IMR-90 (cell line): ENCODE measurements around the gene TRDMT1. TPM values are rescaled to one million over a fixed set of nuclear protein-coding genes. Genes with fewer than 3 reads are reported as not detected.

Experiments used
- ATAC-seq: fragments of 200-7000 bp; cut with Tn5 transposase; 2 replicates; pipeline ENCODE4 v1.9.1; 2020; ENCODE audit warnings: low read depth, mild to moderate bottlenecking, moderate library complexity
- Bru-seq: library from RNA; stranded (reverse); fragments of 400-500 nt; gene quantifications from one replicate; lab custom pipeline; 2021; lab: Mats Ljungman, UMichigan
- BruChase-seq, 2 experiments: library from RNA; stranded (reverse); fragments of 400-500 nt; gene quantifications; one replicate each; lab custom pipeline; 2021; lab: Mats Ljungman, UMichigan
- BruUV-seq: library from RNA; stranded (reverse); fragments of 400-500 nt; replicated peaks from 2 replicates; lab custom pipeline; 2021; lab: Mats Ljungman, UMichigan
- CTCF ChIA-PET: fragments of 300-600 bp; formaldehyde crosslinking; extraction: SDS; loops from one replicate; lab custom pipeline; 2021; ENCODE audit warnings: antibody characterized with exemption; lab: Yijun Ruan, JAX
- POLR2A ChIA-PET: fragments of 300-600 bp; sonication (Branson Sonifier 250); formaldehyde crosslinking; loops from one replicate; lab custom pipeline; 2022; ENCODE audit warnings: antibody characterized with exemption; ENCODE audit not compliant: unreplicated experiment; lab: Charles Lee
- DNase-seq: peaks from one replicate; pipeline ENCODE4 v3.0.0; 2013
- H2AFZ ChIP-seq: replicated peaks from 2 replicates; pipeline ENCODE3; 2013; ENCODE audit warnings: low read length, mild to moderate bottlenecking; ENCODE audit not compliant: poor library complexity
- H2AK5ac ChIP-seq: 2 replicates; pipeline ENCODE4 v1.6.1; 2013; ENCODE audit warnings: low read depth, low read length, inconsistent platforms
- H2AK9ac ChIP-seq: replicated peaks from 2 replicates; pipeline ENCODE3; 2013; ENCODE audit warnings: mild to moderate bottlenecking, low read depth, low read length, moderate library complexity; ENCODE audit not compliant: poor library complexity
- H2BK120ac ChIP-seq: 2 replicates; pipeline ENCODE4 v1.6.1; 2013; ENCODE audit warnings: low read depth, low read length, inconsistent platforms
- H2BK15ac ChIP-seq: 3 replicates; pipeline ENCODE4 v1.6.1; 2013; ENCODE audit warnings: low read depth, low read length, inconsistent platforms
- H2BK20ac ChIP-seq: 2 replicates; pipeline ENCODE4 v1.6.1; 2013; ENCODE audit warnings: low read depth, mild to moderate bottlenecking, inconsistent platforms, low read length, moderate library complexity
- H2BK5ac ChIP-seq: 2 replicates; pipeline ENCODE4 v1.6.1; 2013; ENCODE audit warnings: mild to moderate bottlenecking, low read depth, low read length, inconsistent platforms; ENCODE audit not compliant: poor library complexity, severe bottlenecking
- H3K14ac ChIP-seq: replicated peaks from 2 replicates; pipeline ENCODE4 v1.6.1; 2013; ENCODE audit warnings: low read depth, low read length, inconsistent platforms
- H3K18ac ChIP-seq: 2 replicates; pipeline ENCODE4 v1.6.1; 2013; ENCODE audit warnings: low read depth, low read length, control low read depth
- H3K23ac ChIP-seq: 2 replicates; pipeline ENCODE4 v1.6.1; 2013; ENCODE audit warnings: low read depth, low read length, inconsistent platforms
- H3K27ac ChIP-seq: 2 replicates; pipeline ENCODE4 v1.5.1; 2013; ENCODE audit warnings: mild to moderate bottlenecking, control low read depth, low read length; ENCODE audit not compliant: insufficient read depth
- H3K27me3 ChIP-seq: 2 replicates; pipeline ENCODE4 v1.6.1; 2013; ENCODE audit warnings: low read length; ENCODE audit not compliant: control insufficient read depth, insufficient read depth
- H3K36me3 ChIP-seq: 2 replicates; pipeline ENCODE4 v1.6.1; 2013; ENCODE audit warnings: low read length, mixed read lengths; ENCODE audit not compliant: control insufficient read depth, insufficient read depth
- H3K4ac ChIP-seq: 2 replicates; pipeline ENCODE4 v1.6.1; 2013; ENCODE audit warnings: low read depth, low read length, inconsistent platforms
- H3K4me1 ChIP-seq: 2 replicates; pipeline ENCODE4 v1.6.1; 2013; ENCODE audit warnings: low read length, mixed read lengths; ENCODE audit not compliant: control insufficient read depth, insufficient read depth
- H3K4me2 ChIP-seq: 2 replicates; pipeline ENCODE4 v1.6.1; 2013; ENCODE audit warnings: low read depth, mild to moderate bottlenecking, control low read depth, low read length, moderate library complexity
- H3K4me3 ChIP-seq: 2 replicates; pipeline ENCODE4 v1.5.1; 2013; ENCODE audit warnings: low read depth, mild to moderate bottlenecking, control low read depth, low read length, moderate library complexity; ENCODE audit not compliant: insufficient read depth
- H3K56ac ChIP-seq: 2 replicates; pipeline ENCODE4 v1.6.1; 2013; ENCODE audit warnings: low read length, inconsistent platforms; ENCODE audit not compliant: insufficient read depth; ENCODE audit errors: extremely low read depth
- H3K79me1 ChIP-seq, 2 experiments: 2 replicates each; pipeline ENCODE4 v1.6.1; 2013; ENCODE audit warnings: low read length in 2 of 2, inconsistent platforms in 1 of 2, low read depth in 1 of 2
- H3K9ac ChIP-seq: 2 replicates; pipeline ENCODE4 v1.6.1; 2013; ENCODE audit warnings: low read depth, low read length, control low read depth
- H3K9me1 ChIP-seq: 2 replicates; pipeline ENCODE4 v1.6.1; 2013; ENCODE audit warnings: low read length, inconsistent platforms; ENCODE audit not compliant: insufficient read depth
- H3K9me3 ChIP-seq: 2 replicates; pipeline ENCODE4 v1.6.1; 2013; ENCODE audit warnings: low read length; ENCODE audit not compliant: control insufficient read depth, insufficient read depth
- H4K20me1 ChIP-seq: 2 replicates; pipeline ENCODE4 v1.6.1; 2013; ENCODE audit warnings: low read length, inconsistent platforms; ENCODE audit not compliant: insufficient read depth
- H4K5ac ChIP-seq: 2 replicates; pipeline ENCODE4 v1.6.1; 2013; ENCODE audit warnings: mild to moderate bottlenecking, low read depth, low read length, control low read depth
- H4K8ac ChIP-seq, 2 experiments: 2 replicates each; pipeline ENCODE4 v1.6.1; 2013; ENCODE audit warnings: low read depth in 2 of 2, low read length in 2 of 2, control low read depth in 1 of 2, inconsistent platforms in 1 of 2
- H4K91ac ChIP-seq: 2 replicates; pipeline ENCODE4 v1.6.1; 2013; ENCODE audit warnings: low read depth, low read length, inconsistent platforms; ENCODE audit not compliant: insufficient read depth
- BHLHE40 ChIP-seq: fragments of 150-350 bp; IDR thresholded peaks from 2 replicates; pipeline ENCODE4 v1.6.1; 2016; ENCODE audit warnings: mild to moderate bottlenecking, low read depth, low read length
- CEBPB ChIP-seq: IDR thresholded peaks from 2 replicates; pipeline ENCODE4 v1.6.1; 2012; ENCODE audit warnings: low read depth, low read length, improper control_type of control experiment
- ELK1 ChIP-seq: fragments of 150-350 bp; IDR thresholded peaks from 2 replicates; pipeline ENCODE4 v1.6.1; 2016; ENCODE audit warnings: low read depth, mild to moderate bottlenecking, low read length, moderate library complexity, borderline replicate concordance
- FOS ChIP-seq: fragments of 150-350 bp; IDR thresholded peaks from 2 replicates; pipeline ENCODE4 v1.6.1; 2016; ENCODE audit warnings: low read depth, low read length
- MAFK ChIP-seq: IDR thresholded peaks from 2 replicates; pipeline ENCODE4 v1.6.1; 2012; ENCODE audit warnings: low read depth, low read length, improper control_type of control experiment
- MAZ ChIP-seq: IDR thresholded peaks from 2 replicates; pipeline ENCODE4 v1.6.1; 2012; ENCODE audit warnings: low read depth, mild to moderate bottlenecking, low read length, improper control_type of control experiment, moderate library complexity, borderline replicate concordance
- MXI1 ChIP-seq: IDR thresholded peaks from 2 replicates; pipeline ENCODE4 v1.6.1; 2012; ENCODE audit warnings: low read depth, mild to moderate bottlenecking, low read length, moderate library complexity, borderline replicate concordance
- POLR2A ChIP-seq: IDR thresholded peaks from 2 replicates; pipeline ENCODE4 v1.6.1; 2012; ENCODE audit warnings: mild to moderate bottlenecking, low read depth, low read length
- RAD21 ChIP-seq: IDR thresholded peaks from 2 replicates; pipeline ENCODE4 v1.6.1; 2012; ENCODE audit warnings: low read length, improper control_type of control experiment
- RCOR1 ChIP-seq: IDR thresholded peaks from 2 replicates; pipeline ENCODE4 v1.6.1; 2012; ENCODE audit warnings: mild to moderate bottlenecking, low read length, improper control_type of control experiment; ENCODE audit not compliant: insufficient replicate concordance
- RFX5 ChIP-seq: IDR thresholded peaks from 2 replicates; pipeline ENCODE4 v1.8.0; 2012; ENCODE audit warnings: low read depth, mild to moderate bottlenecking, low read length, moderate library complexity
- SMC3 ChIP-seq: fragments of 150-350 bp; IDR thresholded peaks from 2 replicates; pipeline ENCODE4 v1.6.1; 2016; ENCODE audit warnings: low read depth, mild to moderate bottlenecking, antibody characterized with exemption, low read length, moderate library complexity
- USF2 ChIP-seq: fragments of 150-350 bp; IDR thresholded peaks from 2 replicates; pipeline ENCODE4 v1.6.1; 2017; ENCODE audit warnings: mild to moderate bottlenecking, antibody characterized with exemption, low read length, low read depth
- WGBS, 2 experiments: methylation state at CpG; one replicate each; pipeline versions ENCODE4 v1.1.5 to v1.1.7; 2013; ENCODE audit warnings: missing lambda C conversion rate in 2 of 2; ENCODE audit not compliant: insufficient read length in 1 of 2; ENCODE audit errors: extremely low coverage in 2 of 2; 5-methylcytosine and 5-hydroxymethylcytosine counted together
- dilution Hi-C: fragments of 300-500 bp; cut with HindIII; formaldehyde crosslinking; loops from one replicate; pipeline ENCODE4 v1.14.3; 2018; ENCODE audit warnings: low sequenced_read_pairs; ENCODE audit not compliant: unreplicated experiment
- in situ Hi-C: fragments of 300-500 bp; cut with MboI; formaldehyde crosslinking; loops from 3 replicates; pipeline ENCODE4 v1.14.3; 2019; ENCODE audit warnings: low sequenced_read_pairs, inconsistent platforms, mixed read lengths
- intact Hi-C: fragments of 100-400 bp; cut with micrococcal nuclease; formaldehyde crosslinking; loops from 2 replicates; pipeline ENCODE4 v1.10.0; 2022
- long read RNA-seq: library from polyadenylated mRNA; unstranded; transcript quantifications from one replicate; pipeline ENCODE4 v2.0.0, GENCODE V29; 2021; ENCODE audit not compliant: unreplicated experiment
- polyA plus RNA-seq, 3 experiments: library from polyadenylated mRNA; depleted of rRNA; stranded (reverse); fragments of >200 nt; gene quantifications; 2 replicates each; pipeline ENCODE4 v1.2.3, GENCODE V29; 2012; ENCODE audit warnings: low replicate concordance in 1 of 3
- total RNA-seq: library from RNA; depleted of rRNA; stranded (reverse); fragments of >200 nt; gene quantifications from 2 replicates; pipeline ENCODE4 v1.2.3, GENCODE V29; 2012; rRNA removed

TRDMT1 gene
- total RNA-seq (4.7 and 6.7 TPM in 2 replicates), polyA plus RNA-seq (2012; rRNA removed) (2.1 and 2.2 TPM in 2 replicates), Bru-seq, nascent RNA (percentile 56 among the genes with signal in this experiment), BruChase-seq, experiment 1, labeled RNA remaining after a 6-hour chase (percentile 44 among the genes with signal in this experiment), BruChase-seq, experiment 2, labeled RNA remaining after a 2-hour chase (percentile 51 among the genes with signal in this experiment)
- polyA plus RNA-seq (2012; cell fraction: cytosol; rRNA removed): 0.90 and 4.7 TPM in 2 replicates
- polyA plus RNA-seq (2012; cell fraction: nucleus; rRNA removed; ENCODE audit: low replicate concordance): 0.49 and 4.0 TPM in 2 replicates
- long read RNA-seq, partial matches to known transcripts: 1 of 7 reads
- long read RNA-seq, other reads (novel, unspliced or antisense): 2 of 7 reads

GRCh38 chr10:17200912-17201793 is at the start of gene TRDMT1:
Gene TRDMT1, minus strand, starts transcription at chr10:17201672. Its CDS starts 38 bp downstream, at chr10:17201634.
- WGBS, 2 experiments: 0% methylated on average over 21 of the region's 60 CpGs; no CpG with 5 or more reads in 1 of the 2 experiments
- peak; percentile 98 for ATAC-seq
- DNase-seq: peak; percentile 86
- no peak for TF ChIP-seq ELK1
- TF ChIP-seq USF2: no peak; the same call in 1 of the 2 replicates
- TF ChIP-seq RCOR1: peak; percentile 24
- peak; percentile 34 for TF ChIP-seq RAD21
- TF ChIP-seq CEBPB: no peak
- peak; percentile 89 for TF ChIP-seq MXI1
- TF ChIP-seq SMC3: 0 out of 2 replicates have a peak, but pooled peaks have one; percentile 16
- peak; percentile 83; the same call in 1 of the 2 replicates for TF ChIP-seq MAZ
- no peak; the same call in 1 of the 2 replicates for TF ChIP-seq BHLHE40
- peak; percentile 83 for TF ChIP-seq POLR2A
- TF ChIP-seq RFX5: no peak
- no peak for TF ChIP-seq MAFK
- no peak for TF ChIP-seq FOS

More at GRCh38 chr10:17200912-17201793, at the start of gene TRDMT1:
- Histone ChIP-seq H3K9ac (peak within 1 kb of the TSS; percentile 94), H3K9me1 (no peaks in the 10 kb centered on the region), H4K5ac (peak within 1 kb of the TSS; percentile 98), H4K8ac (peak within 1 kb of the TSS; percentile 89 to 100), H2BK5ac (peak within 1 kb of the TSS; percentile 97), H2BK20ac (peak within 1 kb of the TSS; percentile 91), H3K14ac (peak within 1 kb of the TSS; percentile 96), H4K20me1 (no peaks in the 10 kb centered on the region), H2AFZ (peak within 1 kb of the TSS; percentile 99), H3K9me3 (no peaks in the 10 kb centered on the region), H3K4ac (peak within 1 kb of the TSS; percentile 97), H3K4me1 (peaks cover 6% of the 10 kb centered on the region; the same call in 1 of the 2 replicates), H3K18ac (peak within 1 kb of the TSS; percentile 92), H4K91ac (peak within 1 kb of the TSS; percentile 93), H3K56ac (peak within 1 kb of the TSS; percentile 98), H3K4me2 (peak within 1 kb of the TSS; percentile 89), H3K4me3 (peak within 1 kb of the TSS; percentile 74), H3K27me3 (no peaks in the 10 kb centered on the region), H3K23ac (peak within 1 kb of the TSS; percentile 97), H2BK15ac (peak within 1 kb of the TSS; percentile 98), H2AK5ac (peak within 1 kb of the TSS; percentile 82), H3K27ac (peak within 1 kb of the TSS; percentile 93), H2BK120ac (peak within 1 kb of the TSS; percentile 97), H3K79me1 (peaks cover 7 to 30% of the 10 kb centered on the region in 2 experiments), H2AK9ac (peak within 1 kb of the TSS; percentile 86), H3K36me3 (no peaks in the 10 kb centered on the region)
- ChIA-PET POLR2A (interaction anchor here (0.5 to 1.4 kb wide), 5 partner anchors 25 to 320 kb away, joined by 3 to 4 read pairs (median 3); no protein-coding TSS in a partner anchor), CTCF (interaction anchor here (1.2 kb wide), 1 partner anchor 13 kb away, joined by 4 read pairs; no protein-coding TSS in a partner anchor)
- intact Hi-C loops: loop anchor here (1.0 to 2.0 kb wide), 3 partner anchors 28 to 234 kb away; no protein-coding TSS in a partner anchor
- no TSS peak for BruUV-seq
- in situ Hi-C loops: no loop called here
- dilution Hi-C loops: no loop called here
